ENCODE data around the gene CLHC1. TPM values are rescaled to one million over a fixed set of nuclear protein-coding genes. Genes with fewer than 3 reads are reported as not detected.

The CLHC1 gene
- polyA plus RNA-seq, 1 of the 3 experiments (the other 2 are of a cell fraction), result 3.8 TPM

- no peaks in the 10 kb centered on the region for H3K27me3 ChIP-seq (ENCODE audit: insufficient read depth)
- no peak overlapping the region for H3K27ac ChIP-seq (ENCODE audit: low read depth in 2 of 2, low read length in 1 of 2)
- POLR2A ChIA-PET, result no interaction called here
- H3K9me3 ChIP-seq, result no peaks in the 10 kb centered on the region
- H3K79me2 ChIP-seq (ENCODE audit: insufficient read depth), result no peaks in the 10 kb centered on the region
- no peak for TF ChIP-seq POLR2AphosphoS5 (IDR thresholded peaks at IDR 0.05; ENCODE audit: low read depth, low read length)
- TF ChIP-seq RAD21 (IDR thresholded peaks at IDR 0.05; ENCODE audit: low read length), result no peak
- TF ChIP-seq, protein P1, sequence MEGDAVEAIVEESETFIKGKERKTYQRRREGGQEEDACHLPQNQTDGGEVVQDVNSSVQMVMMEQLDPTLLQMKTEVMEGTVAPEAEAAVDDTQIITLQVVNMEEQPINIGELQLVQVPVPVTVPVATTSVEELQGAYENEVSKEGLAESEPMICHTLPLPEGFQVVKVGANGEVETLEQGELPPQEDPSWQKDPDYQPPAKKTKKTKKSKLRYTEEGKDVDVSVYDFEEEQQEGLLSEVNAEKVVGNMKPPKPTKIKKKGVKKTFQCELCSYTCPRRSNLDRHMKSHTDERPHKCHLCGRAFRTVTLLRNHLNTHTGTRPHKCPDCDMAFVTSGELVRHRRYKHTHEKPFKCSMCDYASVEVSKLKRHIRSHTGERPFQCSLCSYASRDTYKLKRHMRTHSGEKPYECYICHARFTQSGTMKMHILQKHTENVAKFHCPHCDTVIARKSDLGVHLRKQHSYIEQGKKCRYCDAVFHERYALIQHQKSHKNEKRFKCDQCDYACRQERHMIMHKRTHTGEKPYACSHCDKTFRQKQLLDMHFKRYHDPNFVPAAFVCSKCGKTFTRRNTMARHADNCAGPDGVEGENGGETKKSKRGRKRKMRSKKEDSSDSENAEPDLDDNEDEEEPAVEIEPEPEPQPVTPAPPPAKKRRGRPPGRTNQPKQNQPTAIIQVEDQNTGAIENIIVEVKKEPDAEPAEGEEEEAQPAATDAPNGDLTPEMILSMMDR (IDR thresholded peaks at IDR 0.05), result no peak
- TF ChIP-seq USF1 (IDR thresholded peaks at IDR 0.05; ENCODE audit: borderline replicate concordance, low read depth), result no peak
- no peak for TF ChIP-seq FOSL2 (IDR thresholded peaks at IDR 0.05; ENCODE audit: borderline replicate concordance, low read depth)
- TF ChIP-seq JUND (IDR thresholded peaks at IDR 0.05), result no peak
- no peak for TF ChIP-seq RCOR1 (IDR thresholded peaks at IDR 0.05; ENCODE audit: low read length)
- TF ChIP-seq, protein P2, sequence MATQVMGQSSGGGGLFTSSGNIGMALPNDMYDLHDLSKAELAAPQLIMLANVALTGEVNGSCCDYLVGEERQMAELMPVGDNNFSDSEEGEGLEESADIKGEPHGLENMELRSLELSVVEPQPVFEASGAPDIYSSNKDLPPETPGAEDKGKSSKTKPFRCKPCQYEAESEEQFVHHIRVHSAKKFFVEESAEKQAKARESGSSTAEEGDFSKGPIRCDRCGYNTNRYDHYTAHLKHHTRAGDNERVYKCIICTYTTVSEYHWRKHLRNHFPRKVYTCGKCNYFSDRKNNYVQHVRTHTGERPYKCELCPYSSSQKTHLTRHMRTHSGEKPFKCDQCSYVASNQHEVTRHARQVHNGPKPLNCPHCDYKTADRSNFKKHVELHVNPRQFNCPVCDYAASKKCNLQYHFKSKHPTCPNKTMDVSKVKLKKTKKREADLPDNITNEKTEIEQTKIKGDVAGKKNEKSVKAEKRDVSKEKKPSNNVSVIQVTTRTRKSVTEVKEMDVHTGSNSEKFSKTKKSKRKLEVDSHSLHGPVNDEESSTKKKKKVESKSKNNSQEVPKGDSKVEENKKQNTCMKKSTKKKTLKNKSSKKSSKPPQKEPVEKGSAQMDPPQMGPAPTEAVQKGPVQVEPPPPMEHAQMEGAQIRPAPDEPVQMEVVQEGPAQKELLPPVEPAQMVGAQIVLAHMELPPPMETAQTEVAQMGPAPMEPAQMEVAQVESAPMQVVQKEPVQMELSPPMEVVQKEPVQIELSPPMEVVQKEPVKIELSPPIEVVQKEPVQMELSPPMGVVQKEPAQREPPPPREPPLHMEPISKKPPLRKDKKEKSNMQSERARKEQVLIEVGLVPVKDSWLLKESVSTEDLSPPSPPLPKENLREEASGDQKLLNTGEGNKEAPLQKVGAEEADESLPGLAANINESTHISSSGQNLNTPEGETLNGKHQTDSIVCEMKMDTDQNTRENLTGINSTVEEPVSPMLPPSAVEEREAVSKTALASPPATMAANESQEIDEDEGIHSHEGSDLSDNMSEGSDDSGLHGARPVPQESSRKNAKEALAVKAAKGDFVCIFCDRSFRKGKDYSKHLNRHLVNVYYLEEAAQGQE (IDR thresholded peaks at IDR 0.05; ENCODE audit: low read depth, low read length), result no peak
- peaks cover 38 to 54% of the 10 kb centered on the region in 2 experiments for H3K4me1 ChIP-seq (ENCODE audit: control insufficient read depth in 1 of 2, insufficient read depth in 2 of 2, low read depth in 1 of 2, low read length in 1 of 2)
- no peaks in the 10 kb centered on the region for H3K36me3 ChIP-seq (replicated peaks in 1 of 2; ENCODE audit: control insufficient read depth in 1 of 2, insufficient read depth in 2 of 2, low read length in 1 of 2)
- no peak overlapping the region for H2AFZ ChIP-seq (ENCODE audit: low read depth)
- DNase-seq, result no peak
- no peaks in the 10 kb centered on the region for H3K9me2 ChIP-seq
- no peak overlapping the region for H3K9ac ChIP-seq
- H3K4me3 ChIP-seq (ENCODE audit: low read depth in 2 of 2, low read length in 1 of 2), result no peak overlapping the region
- CTCF ChIA-PET, result no interaction called here
- no peak overlapping the region for H3K4me2 ChIP-seq
- peaks cover 37% of the 10 kb centered on the region for H3F3A ChIP-seq (replicated peaks; ENCODE audit: insufficient read depth)
- WGBS (ENCODE audit: low lambda C conversion rate), result 88% methylated on average over 2 of the region's 2 CpGs
- H4K20me1 ChIP-seq (ENCODE audit: insufficient read depth), result no peaks in the 10 kb centered on the region
Measured at GRCh38 chr2:55160422-55160821, 71.7 kb downstream of the CLHC1 start.

GRCh38 chr2:55159752-55160151, 72.3 kb downstream of the CLHC1 start:
- Histone ChIP-seq H3K4me2 (no peak overlapping the region), H3K4me3 (ENCODE audit: low read depth in 2 of 2, low read length in 1 of 2) (no peak overlapping the region), H3K27me3 (ENCODE audit: insufficient read depth) (no peaks in the 10 kb centered on the region), H3K9me3 (no peaks in the 10 kb centered on the region), H3F3A (replicated peaks; ENCODE audit: insufficient read depth) (peaks cover 44% of the 10 kb centered on the region), H4K20me1 (ENCODE audit: insufficient read depth) (no peaks in the 10 kb centered on the region), H3K9me2 (no peaks in the 10 kb centered on the region), H2AFZ (ENCODE audit: low read depth) (no peak overlapping the region), H3K9ac (no peak overlapping the region), H3K4me1 (ENCODE audit: control insufficient read depth in 1 of 2, insufficient read depth in 2 of 2, low read depth in 1 of 2, low read length in 1 of 2) (peaks cover 38 to 57% of the 10 kb centered on the region in 2 experiments), H3K36me3 (replicated peaks in 1 of 2; ENCODE audit: control insufficient read depth in 1 of 2, insufficient read depth in 2 of 2, low read length in 1 of 2) (no peaks in the 10 kb centered on the region), H3K79me2 (ENCODE audit: insufficient read depth) (no peaks in the 10 kb centered on the region), H3K27ac (ENCODE audit: low read depth in 2 of 2, low read length in 1 of 2) (no peak overlapping the region)
- 98% methylated on average over 2 of the region's 2 CpGs for WGBS (ENCODE audit: low lambda C conversion rate)
- TF ChIP-seq TCF12 (IDR thresholded peaks at IDR 0.05), result no peak
- TF ChIP-seq FOXJ3 (CRISPR knock-in tag; IDR thresholded peaks at IDR 0.05), result no peak
- TF ChIP-seq, protein P2 (IDR thresholded peaks at IDR 0.05; ENCODE audit: low read depth, low read length), result no peak
- TF ChIP-seq RFX5 (IDR thresholded peaks at IDR 0.05; ENCODE audit: low read length), result no peak
- TF ChIP-seq MEF2A (IDR thresholded peaks at IDR 0.05; ENCODE audit: borderline replicate concordance, low read depth), result no peak
- no peak for TF ChIP-seq GABPA (IDR thresholded peaks at IDR 0.05; ENCODE audit: low read depth)
- no peak for TF ChIP-seq EP300 (IDR thresholded peaks at IDR 0.05; ENCODE audit: borderline replicate concordance in 1 of 2, low read depth in 1 of 2, low read length in 1 of 2)
- no peak for TF ChIP-seq NRF1 (IDR thresholded peaks at IDR 0.05; ENCODE audit: low read depth, low read length)
- TF ChIP-seq TEAD4 (IDR thresholded peaks at IDR 0.05; ENCODE audit: borderline replicate concordance, insufficient read depth), result no peak
- TF ChIP-seq CHD2 (IDR thresholded peaks at IDR 0.05; ENCODE audit: low read length, partially characterized antibody), result no peak
- TF ChIP-seq FOXM1 (IDR thresholded peaks at IDR 0.05; ENCODE audit: low read depth), result no peak
- TF ChIP-seq USF1 (IDR thresholded peaks at IDR 0.05; ENCODE audit: borderline replicate concordance, low read depth), result no peak
- ChIA-PET POLR2A (interaction anchor here (1.1 kb wide), 1 partner anchor 14 kb away, joined by 3 read pairs; no protein-coding TSS in a partner anchor), CTCF (interaction anchor here (1.1 to 1.8 kb wide), 3 partner anchors 8 to 111 kb away, joined by 6 to 9 read pairs (median 7); no protein-coding TSS in a partner anchor)
- no peak for DNase-seq

Measured in SK-N-SH (cell line).